SK-N-SH (cell line): ENCODE measurements around the gene CYFIP2. TPM values are rescaled to one million over a fixed set of nuclear protein-coding genes. Genes with fewer than 3 reads are reported as not detected.

Source experiments
- CTCF ChIA-PET: fragments of 300-600, 350-600 bp; formaldehyde crosslinking; extraction: SDS; loops from one replicate; lab custom pipeline; 2021; lab: Yijun Ruan, JAX
- POLR2A ChIA-PET: fragments of 350-600 bp; sonication (Branson Sonifier 250); formaldehyde crosslinking; extraction: SDS; loops from one replicate; lab custom pipeline; 2020; ENCODE audit warnings: antibody characterized with exemption, inconsistent platforms; lab: Yijun Ruan, JAX
- DNase-seq: peaks from one replicate; pipeline ENCODE4 v3.0.0; 2012
- H2AFZ ChIP-seq: fragments of 200-600 bp; sonication (generic); 2 replicates; pipeline ENCODE4 v1.8.1; 2016; ENCODE audit warnings: antibody characterized with exemption, mild to moderate bottlenecking, low read depth
- H3F3A ChIP-seq: fragments of 200-600 bp; sonication (generic); replicated peaks from 2 replicates; pipeline ENCODE3; 2016; ENCODE audit warnings: antibody characterized with exemption, mild to moderate bottlenecking; ENCODE audit not compliant: insufficient read depth
- H3K27ac ChIP-seq, 2 experiments: fragments of 200-500 bp in 1 of 2; fragments of 200-600 bp in 1 of 2; sonication (Bioruptor generic) in 1 of 2; sonication (generic), shearing (Covaris generic) in 1 of 2; 2 replicates each; pipeline versions ENCODE4 v1.5.1 to v1.6.1; 2014 to 2016; ENCODE audit warnings: low read depth in 2 of 2, inconsistent platforms in 1 of 2, low read length in 1 of 2, mild to moderate bottlenecking in 1 of 2, mixed read lengths in 1 of 2
- H3K27me3 ChIP-seq: fragments of 200-600 bp; sonication (generic), shearing (Covaris generic); 2 replicates; pipeline ENCODE4 v1.6.1; 2016; ENCODE audit warnings: mixed run types; ENCODE audit not compliant: insufficient read depth
- H3K36me3 ChIP-seq, 2 experiments: fragments of 200-500 bp in 1 of 2; fragments of 200-600 bp in 1 of 2; sonication (Bioruptor generic) in 1 of 2; sonication (generic) in 1 of 2; replicated peaks in 1 of 2; 2 replicates each; pipeline versions ENCODE3 to v1.5.1; 2014 to 2016; ENCODE audit warnings: low read length in 1 of 2, mild to moderate bottlenecking in 1 of 2; ENCODE audit not compliant: insufficient read depth in 2 of 2, control insufficient read depth in 1 of 2
- H3K4me1 ChIP-seq, 2 experiments: fragments of 200-500 bp in 1 of 2; fragments of 200-600 bp in 1 of 2; sonication (Bioruptor generic) in 1 of 2; sonication (generic), shearing (Covaris generic) in 1 of 2; 2 replicates each; pipeline versions ENCODE4 v1.5.1 to v1.6.1; 2014 to 2016; ENCODE audit warnings: low read depth in 1 of 2, low read length in 1 of 2, mixed run types in 1 of 2; ENCODE audit not compliant: insufficient read depth in 2 of 2, control insufficient read depth in 1 of 2
- H3K4me2 ChIP-seq: fragments of 200-600 bp; sonication (generic), shearing (Covaris generic); 2 replicates; pipeline ENCODE4 v1.6.1; 2017; ENCODE audit warnings: mixed run types
- H3K4me3 ChIP-seq, 2 experiments: fragments of 200-500 bp in 1 of 2; fragments of 200-600 bp in 1 of 2; sonication (Bioruptor generic) in 1 of 2; sonication (generic), shearing (Covaris generic) in 1 of 2; 2 replicates each; pipeline versions ENCODE4 v1.5.1 to v1.8.1; 2014 to 2016; ENCODE audit warnings: low read depth in 2 of 2, inconsistent platforms in 1 of 2, low read length in 1 of 2, mild to moderate bottlenecking in 1 of 2, mixed read lengths in 1 of 2, moderate library complexity in 1 of 2
- H3K79me2 ChIP-seq: fragments of 200-600 bp; sonication (generic); 2 replicates; pipeline ENCODE4 v1.8.1; 2017; ENCODE audit warnings: mild to moderate bottlenecking; ENCODE audit not compliant: insufficient read depth
- H3K9ac ChIP-seq: fragments of 200-600 bp; sonication (generic); 2 replicates; pipeline ENCODE4 v1.6.1; 2017; ENCODE audit warnings: mixed run types
- H3K9me2 ChIP-seq: fragments of 200-600 bp; sonication (generic); 2 replicates; pipeline ENCODE4 v1.6.1; 2017; ENCODE audit warnings: mixed run types
- H3K9me3 ChIP-seq: fragments of 200-600 bp; sonication (generic); 2 replicates; pipeline ENCODE4 v1.6.1; 2017; ENCODE audit warnings: mixed run types, mild to moderate bottlenecking, moderate library complexity
- H4K20me1 ChIP-seq: fragments of 200-600 bp; sonication (generic); 2 replicates; pipeline ENCODE4 v1.6.1; 2017; ENCODE audit warnings: mild to moderate bottlenecking, mixed run types; ENCODE audit not compliant: insufficient read depth
- CHD2 ChIP-seq: fragments of 150-350 bp; IDR thresholded peaks from 2 replicates; pipeline ENCODE4 v1.6.1; 2018; ENCODE audit warnings: low read length; ENCODE audit not compliant: partially characterized antibody
- CTCF ChIP-seq: fragments of 200-600 bp; sonication (generic); IDR thresholded peaks from 2 replicates; pipeline ENCODE4 v1.6.1; 2017; ENCODE audit warnings: antibody characterized with exemption, mild to moderate bottlenecking, moderate library complexity
- EZH2phosphoT487 ChIP-seq: fragments of 200-600 bp; sonication (generic); IDR thresholded peaks from 2 replicates; pipeline ENCODE4 v1.6.1; 2017; ENCODE audit warnings: low read depth, mixed run types, mild to moderate bottlenecking, antibody characterized with exemption, moderate library complexity, borderline replicate concordance
- FOXJ3 ChIP-seq: sonication (generic); formaldehyde crosslinking; IDR thresholded peaks from 2 replicates; pipeline ENCODE4 v1.5.1; 2020; ENCODE audit warnings: mild to moderate bottlenecking, missing genetic modification reagents
- MEF2A ChIP-seq: IDR thresholded peaks from 2 replicates; pipeline ENCODE4 v1.4.0; 2012; ENCODE audit warnings: low read depth, borderline replicate concordance
- MXI1 ChIP-seq: IDR thresholded peaks from 2 replicates; pipeline ENCODE4 v1.6.1; 2012; ENCODE audit warnings: mild to moderate bottlenecking, low read depth, low read length, improper control_type of control experiment
- POLR2AphosphoS5 ChIP-seq: IDR thresholded peaks from 2 replicates; pipeline ENCODE4 v1.6.1; 2012; ENCODE audit warnings: low read depth, low read length
- RCOR1 ChIP-seq: fragments of 150-350 bp; IDR thresholded peaks from 2 replicates; pipeline ENCODE4 v1.6.1; 2017; ENCODE audit warnings: antibody characterized with exemption, low read length
- REST ChIP-seq: IDR thresholded peaks from 2 replicates; pipeline ENCODE4 v1.6.1; 2012; ENCODE audit warnings: mild to moderate bottlenecking, low read depth, low read length, moderate library complexity
- RFX5 ChIP-seq: IDR thresholded peaks from 2 replicates; pipeline ENCODE4 v1.6.1; 2012; ENCODE audit warnings: mild to moderate bottlenecking, improper control_type of control experiment, low read length
- TAF1 ChIP-seq: IDR thresholded peaks from 2 replicates; pipeline ENCODE4 v1.6.1; 2012; ENCODE audit warnings: low read depth, mild to moderate bottlenecking, low read length, moderate library complexity, borderline replicate concordance
- TEAD4 ChIP-seq: IDR thresholded peaks from 2 replicates; pipeline ENCODE4 v1.4.0; 2012; ENCODE audit warnings: mild to moderate bottlenecking, borderline replicate concordance; ENCODE audit not compliant: insufficient read depth
- YY1 ChIP-seq: IDR thresholded peaks from 2 replicates; pipeline ENCODE4 v1.4.0; 2012; ENCODE audit warnings: low read depth, mild to moderate bottlenecking
- WGBS: methylation state at CpG from one replicate; pipeline ENCODE4 v1.1.6; 2017; ENCODE audit warnings: low lambda C conversion rate; 5-methylcytosine and 5-hydroxymethylcytosine counted together
- polyA plus RNA-seq, 3 experiments: library from polyadenylated mRNA; depleted of rRNA; stranded (reverse); fragments of >200 nt; gene quantifications; 2 replicates each; pipeline ENCODE4 v1.2.3, GENCODE V29; 2012
- TF ChIP-seq, protein P1 (sequence below): fragments of 150-350 bp; IDR thresholded peaks from 2 replicates; pipeline ENCODE4 v1.6.1; 2017; ENCODE audit warnings: antibody characterized with exemption, low read length, low read depth, borderline replicate concordance
- TF ChIP-seq, protein P2 (sequence below): IDR thresholded peaks from 2 replicates; pipeline ENCODE4 v1.4.0; 2012; ENCODE audit warnings: low read depth, borderline replicate concordance

Gene CYFIP2
- polyA plus RNA-seq, 1 of the 3 experiments (the other 2 are of a cell fraction), result 20.1 TPM

DNA sequence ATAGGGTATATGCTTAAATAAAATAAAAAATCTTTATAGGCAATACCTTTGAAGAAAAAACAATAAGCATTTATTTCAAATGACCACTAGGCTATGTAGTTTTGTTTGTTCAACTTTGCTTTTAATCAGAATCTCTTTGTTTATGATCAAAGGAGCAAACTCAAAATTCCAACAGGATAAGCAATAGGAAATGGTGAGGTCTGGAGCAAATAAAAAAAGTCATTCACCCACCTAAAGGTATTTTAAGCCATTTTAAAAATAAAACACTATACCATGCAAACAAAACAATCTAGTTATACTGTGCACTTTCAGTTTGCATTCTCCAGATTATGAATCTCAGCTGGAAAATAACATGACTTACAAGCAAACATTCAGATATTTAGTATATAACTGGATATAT lies 35.3 kb upstream of the CYFIP2 start:
- H3K36me3 ChIP-seq, result no peaks in the 10 kb centered on the region
- ChIA-PET CTCF (interaction anchor here (1.3 kb wide), 1 partner anchor 23 kb away, joined by 4 read pairs; no protein-coding TSS in a partner anchor), POLR2A (no interaction called here)
- no peaks in the 10 kb centered on the region for H3K9me3 ChIP-seq
- no peak overlapping the region for H3K4me3 ChIP-seq
- no peaks in the 10 kb centered on the region for H3K79me2 ChIP-seq
- H3K27me3 ChIP-seq, result no peaks in the 10 kb centered on the region
- H3K4me1 ChIP-seq, result no peaks in the 10 kb centered on the region
- no peaks in the 10 kb centered on the region for H3K9me2 ChIP-seq
- DNase-seq, result no peak
- H3F3A ChIP-seq, result no peaks in the 10 kb centered on the region
- H3K27ac ChIP-seq, result no peak overlapping the region
- no peak overlapping the region for H3K4me2 ChIP-seq
- H3K9ac ChIP-seq, result no peak overlapping the region
- TF ChIP-seq TAF1 (no peak), POLR2AphosphoS5 (no peak), MXI1 (no peak), RFX5 (no peak), FOXJ3 (CRISPR knock-in tag) (no peak), REST (no peak), EZH2phosphoT487 (no peak), CHD2 (no peak), RCOR1 (no peak)
- no peaks in the 10 kb centered on the region for H4K20me1 ChIP-seq
- H2AFZ ChIP-seq, result no peak overlapping the region

DNA sequence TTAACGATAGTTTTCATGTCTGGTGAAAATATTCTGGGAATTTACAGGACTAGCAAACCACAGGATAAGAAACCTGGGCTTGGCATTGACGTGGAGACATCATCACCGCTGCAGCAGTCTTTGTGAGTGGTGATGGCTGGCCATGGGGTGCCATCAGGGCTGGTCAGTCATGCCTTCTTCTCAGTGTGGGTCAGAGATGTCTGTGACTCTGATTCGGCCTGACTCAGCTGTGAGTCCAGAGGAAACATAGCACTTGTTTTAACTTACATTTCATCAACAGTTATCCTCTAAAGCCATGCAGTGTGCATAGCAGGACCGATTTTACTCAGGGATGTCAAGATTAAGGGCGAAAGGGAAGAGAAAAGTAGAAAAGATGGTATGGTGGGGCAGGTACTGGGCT lies 33.2 kb upstream of the CYFIP2 start:
- POLR2A ChIA-PET, result no interaction called here

More for the DNA sequence above, 33.2 kb upstream of the CYFIP2 start:
- no peaks in the 10 kb centered on the region for H3K9me3 ChIP-seq
- no peaks in the 10 kb centered on the region for H3K27me3 ChIP-seq
- no peak overlapping the region for H3K9ac ChIP-seq
- no peaks in the 10 kb centered on the region for H3K36me3 ChIP-seq
- H3K4me2 ChIP-seq, result no peak overlapping the region
- H3K4me1 ChIP-seq, result no peaks in the 10 kb centered on the region
- H3K4me3 ChIP-seq, result no peak overlapping the region
- no peak overlapping the region for H2AFZ ChIP-seq
- DNase-seq, result no peak
- no peaks in the 10 kb centered on the region for H3K9me2 ChIP-seq
- H3K27ac ChIP-seq, result no peak overlapping the region
- H3F3A ChIP-seq, result no peaks in the 10 kb centered on the region
- TF ChIP-seq RFX5 (no peak), YY1 (no peak), CTCF (no peak), TEAD4 (no peak), MEF2A (no peak), FOXJ3 (CRISPR knock-in tag) (no peak)
- TF ChIP-seq, protein P1, sequence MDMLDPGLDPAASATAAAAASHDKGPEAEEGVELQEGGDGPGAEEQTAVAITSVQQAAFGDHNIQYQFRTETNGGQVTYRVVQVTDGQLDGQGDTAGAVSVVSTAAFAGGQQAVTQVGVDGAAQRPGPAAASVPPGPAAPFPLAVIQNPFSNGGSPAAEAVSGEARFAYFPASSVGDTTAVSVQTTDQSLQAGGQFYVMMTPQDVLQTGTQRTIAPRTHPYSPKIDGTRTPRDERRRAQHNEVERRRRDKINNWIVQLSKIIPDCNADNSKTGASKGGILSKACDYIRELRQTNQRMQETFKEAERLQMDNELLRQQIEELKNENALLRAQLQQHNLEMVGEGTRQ, result no peak
- TF ChIP-seq, protein P2, sequence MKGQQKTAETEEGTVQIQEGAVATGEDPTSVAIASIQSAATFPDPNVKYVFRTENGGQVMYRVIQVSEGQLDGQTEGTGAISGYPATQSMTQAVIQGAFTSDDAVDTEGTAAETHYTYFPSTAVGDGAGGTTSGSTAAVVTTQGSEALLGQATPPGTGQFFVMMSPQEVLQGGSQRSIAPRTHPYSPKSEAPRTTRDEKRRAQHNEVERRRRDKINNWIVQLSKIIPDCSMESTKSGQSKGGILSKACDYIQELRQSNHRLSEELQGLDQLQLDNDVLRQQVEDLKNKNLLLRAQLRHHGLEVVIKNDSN, result no peak
- TF ChIP-seq, all 33 proteins: peak for 0
- WGBS, result 45% methylated on average over 6 of the region's 6 CpGs
- no peaks in the 10 kb centered on the region for H3K79me2 ChIP-seq
- CTCF ChIA-PET, result no interaction called here
- H4K20me1 ChIP-seq, result no peaks in the 10 kb centered on the region
